NCI-H1417 (cell line): ENCODE measurements around the gene ZBTB24.
"Not testable (repeated sequence)": the region's sequence is repeated elsewhere in the genome, so short reads cannot be mapped to it uniquely, and the experiment has no call there.

ENCODE experiments used
- DNase-seq, 3 experiments: peaks; one replicate each; lab custom pipeline; 2025; lab: John Stamatoyannopoulos, UW

ZBTB24 gene

GRCh38 chr6:109471105-109471810 is 11.8 kb downstream of the ZBTB24 start:
- DNase-seq: no peak

GRCh38 chr6:109469591-109470189 is 13.3 kb downstream of the ZBTB24 start:
- no peak for DNase-seq

GRCh38 chr6:109467696-109468095 is 15.3 kb downstream of the ZBTB24 start:
- no peak for DNase-seq

GRCh38 chr6:109466212-109466923 is 16.7 kb downstream of the ZBTB24 start:
- DNase-seq: peak in 1 of 3 experiments; percentile 76

- DNase-seq: peak; percentile 78 to 96 (median 94)
Measured at GRCh38 chr6:109465772-109466171, 17.2 kb downstream of the ZBTB24 start.

GRCh38 chr6:109461733-109462526 is 21.1 kb downstream of the ZBTB24 start:
- no peak for DNase-seq

GRCh38 chr6:109461205-109461604 is 21.8 kb downstream of the ZBTB24 start:
- DNase-seq: not testable (repeated sequence)

GRCh38 chr6:109460161-109460829 is 22.7 kb downstream of the ZBTB24 start:
- DNase-seq: peak in 1 of 3 experiments; percentile 14

- peak in 1 of 3 experiments; percentile 30 for DNase-seq
Measured at GRCh38 chr6:109458774-109459531, 24.1 kb downstream of the ZBTB24 start.

- DNase-seq: peak in 1 of 3 experiments; percentile 24
Measured at GRCh38 chr6:109457562-109457996, 25.4 kb downstream of the ZBTB24 start.

GRCh38 chr6:109456710-109457561 is 26.1 kb downstream of the ZBTB24 start:
- DNase-seq: peak in 1 of 3 experiments; percentile 28

- DNase-seq: peak in 1 of 3 experiments; percentile 73
Measured at GRCh38 chr6:109456111-109456583, 26.9 kb downstream of the ZBTB24 start.

- peak; percentile 79 to 89 (median 86) for DNase-seq
Measured at GRCh38 chr6:109455437-109456110, 27.4 kb downstream of the ZBTB24 start, which contains the start of gene MICAL1. MICAL1 (minus strand) TSS chr6:109455772; CDS start chr6:109454196, 1,576 bp downstream.

GRCh38 chr6:109454496-109455436 is 28.3 kb downstream of the ZBTB24 start:
- DNase-seq: peak; percentile 59 to 79 (median 77)

GRCh38 chr6:109453594-109454495 is 29.2 kb downstream of the ZBTB24 start:
- peak; percentile 48 to 87 (median 65) for DNase-seq

- no peak for DNase-seq
Measured at GRCh38 chr6:109453156-109453555, 29.9 kb downstream of the ZBTB24 start.

- no peak for DNase-seq
Measured at GRCh38 chr6:109452181-109452580, 30.8 kb downstream of the ZBTB24 start.
